GM19455 (cell line): ENCODE results near the gene COQ5.
A peak's percentile ranks its signal among the peaks of the same experiment; 100 is the strongest.
"Not testable (repeated sequence)": the region's sequence is repeated elsewhere in the genome, so short reads cannot be mapped to it uniquely, and the experiment has no call there.

Source experiments
- ATAC-seq: cut with Tn5 transposase; IDR thresholded peaks from one replicate; pipeline ENCODE4 v1.9.1; 2021; ENCODE audit not compliant: unreplicated experiment

The COQ5 gene

GRCh38 chr12:120529641-120530417, 871 bp upstream of the COQ5 start:
- ATAC-seq: no peak

- ATAC-seq: no peak
Observed at GRCh38 chr12:120522568-120522967, 6.4 kb downstream of the COQ5 start.

- not testable (repeated sequence) for ATAC-seq
Observed at GRCh38 chr12:120519324-120519723, 9.6 kb downstream of the COQ5 start.

GRCh38 chr12:120515496-120515895, 13.5 kb downstream of the COQ5 start:
- no peak for ATAC-seq

GRCh38 chr12:120514002-120514401, 15.0 kb downstream of the COQ5 start:
- ATAC-seq: no peak

- ATAC-seq: no peak
Observed at GRCh38 chr12:120508537-120508936, 20.4 kb downstream of the COQ5 start.

- ATAC-seq: no peak
Observed at GRCh38 chr12:120504587-120504986, 24.4 kb downstream of the COQ5 start.

- ATAC-seq: no peak
Observed at GRCh38 chr12:120500581-120500980, 28.4 kb downstream of the COQ5 start.

- no peak for ATAC-seq
Observed at GRCh38 chr12:120498870-120499515, 30.0 kb downstream of the COQ5 start.

GRCh38 chr12:120497524-120498150, 31.3 kb downstream of the COQ5 start:
- ATAC-seq: no peak

- peak; percentile 5 for ATAC-seq
Observed at GRCh38 chr12:120496413-120497340, 32.3 kb downstream of the COQ5 start.

- ATAC-seq: peak; percentile 90
Observed at GRCh38 chr12:120495731-120496412, 33.1 kb downstream of the COQ5 start, which contains the start of gene DYNLL1. Gene DYNLL1 (plus strand): TSS chr12:120496113. CDS start chr12:120496422, 309 bp downstream.

GRCh38 chr12:120495186-120495730, 33.7 kb downstream of the COQ5 start:
- peak; percentile 15 for ATAC-seq

GRCh38 chr12:120490833-120491512, 38.0 kb downstream of the COQ5 start:
- ATAC-seq: no peak

- no peak for ATAC-seq
Observed at GRCh38 chr12:120490325-120490724, 38.6 kb downstream of the COQ5 start.

GRCh38 chr12:120489018-120489417, 39.9 kb downstream of the COQ5 start:
- ATAC-seq: no peak

GRCh38 chr12:120488057-120488640, 40.8 kb downstream of the COQ5 start:
- no peak for ATAC-seq

GRCh38 chr12:120487552-120487951, 41.4 kb downstream of the COQ5 start:
- ATAC-seq: not testable (repeated sequence)
